NCI-H2171 treated with DMSO at 0.1 percent for 48 hours (cell line): ENCODE data around the gene PTDSS2.
"Not testable (repeated sequence)": the region's sequence is repeated elsewhere in the genome, so short reads cannot be mapped to it uniquely, and the experiment has no call there.

Experiments
- DNase-seq: peaks from one replicate; lab custom pipeline; 2025; lab: John Stamatoyannopoulos, UW

The PTDSS2 gene

DNA sequence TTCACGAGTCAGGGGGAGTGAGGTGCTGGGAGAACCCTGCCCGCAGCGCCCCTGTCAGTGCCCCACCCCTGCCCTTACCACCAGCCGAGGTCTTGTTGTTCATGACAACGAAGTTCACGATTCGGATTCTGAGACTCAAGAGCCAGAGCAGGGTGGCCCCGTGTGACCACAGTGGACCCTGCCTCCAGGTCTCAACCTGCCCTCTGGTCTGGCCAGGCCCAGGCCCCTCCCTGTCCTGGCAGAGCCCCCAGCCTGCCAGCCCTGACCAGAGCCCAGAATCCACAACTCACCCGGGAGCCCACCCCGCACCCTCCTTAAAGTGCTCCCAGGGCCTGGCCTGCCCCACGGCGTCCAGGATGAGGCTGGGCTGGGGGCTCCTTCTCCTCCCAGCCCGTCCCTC is 18.2 kb upstream of the PTDSS2 start:
- no peak for DNase-seq

GRCh38 chr11:432501-433100 is 17.5 kb upstream of the PTDSS2 start:
- no peak for DNase-seq

- no peak for DNase-seq
These were observed 17.0 kb upstream of the PTDSS2 start for GRCh38 chr11:433111-433510.

- DNase-seq: no peak
These were observed 16.4 kb upstream of the PTDSS2 start for GRCh38 chr11:433641-434040.

DNA sequence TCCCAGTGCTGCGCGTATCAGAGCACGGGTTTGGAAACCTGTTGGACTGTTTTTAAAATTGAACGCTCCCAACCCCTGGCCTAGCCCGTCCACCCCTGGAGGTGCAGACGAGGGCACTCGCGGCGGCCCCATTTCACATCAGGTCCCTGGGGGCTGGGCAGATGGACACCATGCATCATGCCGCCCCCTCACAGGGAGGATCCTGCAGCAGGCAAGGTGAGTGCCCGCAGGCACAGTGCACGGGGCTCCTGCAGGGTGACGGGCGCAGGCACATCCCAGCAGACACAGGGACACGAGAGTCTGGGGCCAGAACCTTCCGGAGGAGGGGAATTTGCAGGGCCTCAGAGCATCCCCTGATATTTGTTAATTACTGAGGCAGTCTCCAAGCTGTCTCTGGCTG is 15.6 kb upstream of the PTDSS2 start:
- DNase-seq: no peak

DNA sequence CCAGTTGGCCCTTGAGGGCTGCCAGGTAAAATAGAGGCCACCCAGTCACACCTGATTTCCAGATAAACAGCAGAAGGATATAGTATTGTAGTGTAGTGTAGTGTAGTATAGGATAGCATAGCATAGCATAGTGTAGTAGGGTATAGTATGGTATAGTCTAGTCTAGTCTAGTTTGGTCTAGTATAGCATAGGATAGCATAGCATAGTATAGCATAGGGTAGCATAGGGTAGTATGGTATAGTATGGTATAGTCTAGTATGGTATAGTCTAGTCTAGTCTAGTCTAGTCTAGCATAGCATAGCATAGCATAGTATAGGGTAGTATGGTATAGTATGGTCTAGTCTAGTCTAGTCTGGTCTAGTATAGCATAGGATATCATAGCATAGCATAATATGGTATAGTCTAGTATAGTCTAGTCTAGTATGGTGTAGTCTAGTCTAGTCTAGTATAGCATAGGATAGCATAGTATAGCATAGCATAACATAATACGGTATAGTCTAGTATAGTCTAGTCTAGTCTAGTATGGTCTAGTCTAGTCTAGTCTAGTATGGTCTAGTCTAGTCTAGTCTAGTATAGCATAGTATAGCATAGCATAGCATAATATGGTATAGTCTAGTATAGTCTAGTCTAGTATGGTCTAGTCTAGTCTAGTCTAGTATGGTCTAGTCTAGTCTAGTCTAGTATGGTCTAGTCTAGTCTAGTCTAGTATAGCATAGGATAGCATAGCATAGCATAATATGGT is 14.9 kb upstream of the PTDSS2 start:
- DNase-seq: not testable (repeated sequence)

- no peak for DNase-seq
These were observed 12.7 kb upstream of the PTDSS2 start for GRCh38 chr11:437228-437870.

DNA sequence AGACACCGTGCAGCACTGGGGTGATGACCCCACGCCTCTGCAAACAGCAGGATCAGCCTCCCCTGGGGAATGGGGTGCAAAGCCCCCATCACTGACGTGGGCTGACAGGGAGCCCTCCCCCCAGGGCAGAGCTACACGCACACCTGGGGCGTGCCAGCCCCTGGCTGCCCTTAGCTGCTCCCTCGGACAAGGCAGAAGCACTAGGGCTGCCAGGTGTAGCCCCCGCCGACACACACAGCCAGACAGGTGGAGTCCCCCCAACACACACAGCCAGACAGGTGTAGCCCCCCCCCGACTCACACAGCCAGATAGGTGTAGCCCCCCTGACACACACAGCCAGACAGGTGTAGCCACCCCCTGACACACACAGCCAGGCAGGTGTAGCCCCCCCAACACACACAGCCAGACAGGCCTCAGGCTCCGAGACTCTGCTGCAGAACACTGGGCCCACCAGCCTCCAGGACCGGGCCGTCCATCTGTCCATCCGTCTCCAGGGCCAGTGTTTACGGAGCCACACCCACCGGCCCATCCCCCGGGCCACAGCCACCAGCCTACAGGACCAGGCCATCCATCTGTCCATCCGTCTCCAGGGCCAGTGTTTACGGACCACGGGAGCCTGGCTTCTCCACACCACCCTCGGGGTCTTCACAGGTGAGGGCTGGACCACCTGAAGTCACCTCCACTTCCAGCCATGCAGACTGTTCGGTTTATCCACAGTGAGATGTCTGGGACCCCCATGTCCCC is 11.8 kb upstream of the PTDSS2 start:
- DNase-seq: no peak

GRCh38 chr11:439315-440064 is 10.6 kb upstream of the PTDSS2 start:
- DNase-seq: no peak

DNA sequence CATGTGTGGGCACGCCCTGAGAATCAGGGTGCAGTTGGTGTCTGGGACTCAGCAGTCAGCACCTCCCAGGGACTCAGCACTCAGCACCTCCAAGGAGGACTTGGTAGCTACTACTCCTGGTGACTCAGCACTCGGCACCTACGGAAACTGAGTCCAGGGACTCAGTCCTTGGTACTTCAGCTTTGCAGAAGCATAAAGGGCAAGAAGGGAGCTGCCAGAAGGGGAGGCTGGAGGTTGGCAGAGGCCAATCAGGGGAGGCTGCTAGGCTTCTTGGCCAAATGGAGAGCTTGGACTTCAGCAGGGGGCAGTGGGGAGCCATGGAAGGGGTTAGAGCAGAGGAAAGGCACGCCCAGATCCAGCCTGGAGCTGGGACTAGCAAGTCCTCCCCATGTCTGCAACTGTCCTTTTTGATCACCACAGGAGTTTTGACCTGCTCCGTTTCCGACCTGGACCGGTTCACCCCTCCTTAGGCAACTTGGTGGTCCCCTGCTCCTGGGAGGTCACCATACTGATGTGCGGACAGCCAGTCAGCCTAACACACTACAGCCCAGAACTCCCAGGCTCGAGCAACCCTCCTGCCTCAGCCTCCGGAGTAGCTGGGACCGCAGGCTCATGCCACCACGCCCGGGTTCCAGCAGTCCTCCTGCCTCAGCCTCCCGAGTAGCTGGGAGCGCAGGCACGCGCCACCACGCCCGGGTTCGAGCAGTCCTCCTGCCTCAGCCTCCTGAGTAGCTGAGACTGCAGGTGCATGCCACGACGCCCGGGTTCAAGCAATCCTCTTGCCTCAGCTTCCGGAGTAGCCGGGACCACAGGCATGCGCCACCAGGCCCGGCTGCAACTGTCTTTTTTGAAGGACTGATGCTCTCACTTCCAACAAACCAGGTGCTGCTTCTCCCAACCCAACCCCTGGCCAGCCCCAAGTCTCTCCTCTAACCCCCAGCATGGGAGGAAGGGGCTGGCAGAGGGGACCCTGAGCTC is 9.7 kb upstream of the PTDSS2 start:
- no peak for DNase-seq

DNA sequence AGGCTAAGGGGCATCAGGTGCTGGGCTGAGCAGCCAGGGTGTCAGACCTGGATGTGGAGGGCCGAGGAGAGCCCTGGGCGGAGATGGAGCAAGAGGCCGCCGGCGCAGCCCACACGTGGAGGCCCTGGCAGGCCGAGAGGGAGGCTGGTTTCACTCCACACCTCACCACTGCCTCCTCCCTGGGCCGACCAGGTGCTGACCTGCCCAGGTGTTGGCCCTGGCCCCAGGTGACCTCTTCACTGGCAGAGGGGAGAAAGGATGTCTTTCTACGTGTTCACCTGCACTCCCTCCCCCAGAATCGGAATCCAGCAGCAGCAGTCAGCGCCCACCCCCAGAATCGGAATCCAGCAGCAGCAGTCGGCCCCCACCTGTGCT is 9.0 kb upstream of the PTDSS2 start:
- no peak for DNase-seq

GRCh38 chr11:441418-442274 is 8.4 kb upstream of the PTDSS2 start, which contains the start of gene ANO9:
Gene ANO9, minus strand, starts transcription at chr11:442011. Its CDS starts 85 bp downstream, at chr11:441926.
- DNase-seq: peak; percentile 43

GRCh38 chr11:442611-443081 is 7.4 kb upstream of the PTDSS2 start:
- no peak for DNase-seq

DNA sequence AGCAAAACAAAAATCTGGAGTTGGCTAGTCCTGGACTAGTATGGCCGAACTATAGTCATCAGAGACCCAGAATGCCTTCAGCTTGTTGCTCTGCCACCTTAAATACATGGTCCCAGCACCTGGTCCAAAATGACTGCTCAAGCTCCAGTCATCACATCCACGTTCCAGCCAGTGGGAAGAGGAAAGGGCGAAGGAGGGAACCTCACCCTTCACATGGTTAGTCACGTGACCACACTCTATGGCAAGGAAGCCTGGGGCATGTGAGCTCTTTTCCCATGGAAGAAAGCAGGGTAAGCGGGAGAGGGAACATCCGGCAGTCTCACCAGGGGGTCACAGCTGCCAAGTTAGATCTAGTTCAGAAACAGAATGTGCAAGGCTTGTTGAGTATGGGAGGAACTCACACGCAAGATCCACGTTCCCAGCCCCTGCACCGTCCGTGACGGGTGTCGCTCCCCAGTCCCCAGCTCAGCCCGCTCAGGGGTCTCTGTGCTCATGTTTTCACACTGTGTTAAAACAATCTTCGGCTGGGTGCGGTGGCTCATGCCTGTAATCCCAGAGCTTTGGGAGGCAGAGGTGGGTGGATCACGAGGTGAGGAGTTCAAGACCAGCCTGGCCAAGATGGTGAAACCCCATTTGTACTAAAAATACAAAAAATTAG is 6.4 kb upstream of the PTDSS2 start:
- DNase-seq: peak; percentile 89

DNA sequence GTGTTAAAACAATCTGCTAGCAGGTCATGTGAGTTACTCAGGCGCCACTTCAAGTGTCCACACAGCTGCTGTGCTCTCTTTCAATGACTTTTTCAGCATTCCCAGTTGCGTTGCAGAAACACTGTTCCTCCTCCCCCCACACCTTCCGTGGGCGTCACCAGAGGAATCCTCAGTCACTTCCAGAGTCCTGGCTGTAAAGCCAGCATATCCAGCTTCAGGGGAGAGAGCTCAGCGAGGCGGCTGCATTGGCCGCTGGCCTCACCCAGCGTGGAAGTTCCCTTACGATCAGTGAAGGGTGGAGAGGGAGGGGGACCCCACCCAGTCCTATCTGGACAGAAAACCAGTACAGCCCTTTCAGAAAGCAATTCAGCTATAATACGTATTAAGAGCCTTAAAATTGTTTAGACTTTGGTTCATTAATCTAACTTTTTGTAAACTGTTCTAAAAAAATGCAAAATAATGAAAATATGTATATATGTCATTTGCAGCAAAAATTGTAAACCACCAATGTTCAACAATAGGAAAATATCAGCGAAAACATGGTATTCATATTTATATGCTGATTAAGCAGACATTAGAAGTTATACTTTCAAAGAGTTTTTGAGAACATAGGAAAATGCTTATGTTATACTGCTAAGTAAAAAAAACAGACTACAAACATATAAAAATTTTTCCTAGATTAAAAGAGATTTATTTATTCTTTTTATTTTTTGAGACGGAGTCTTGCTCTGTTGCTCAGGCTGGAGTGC is 5.5 kb upstream of the PTDSS2 start:
- DNase-seq: peak; percentile 54

DNA sequence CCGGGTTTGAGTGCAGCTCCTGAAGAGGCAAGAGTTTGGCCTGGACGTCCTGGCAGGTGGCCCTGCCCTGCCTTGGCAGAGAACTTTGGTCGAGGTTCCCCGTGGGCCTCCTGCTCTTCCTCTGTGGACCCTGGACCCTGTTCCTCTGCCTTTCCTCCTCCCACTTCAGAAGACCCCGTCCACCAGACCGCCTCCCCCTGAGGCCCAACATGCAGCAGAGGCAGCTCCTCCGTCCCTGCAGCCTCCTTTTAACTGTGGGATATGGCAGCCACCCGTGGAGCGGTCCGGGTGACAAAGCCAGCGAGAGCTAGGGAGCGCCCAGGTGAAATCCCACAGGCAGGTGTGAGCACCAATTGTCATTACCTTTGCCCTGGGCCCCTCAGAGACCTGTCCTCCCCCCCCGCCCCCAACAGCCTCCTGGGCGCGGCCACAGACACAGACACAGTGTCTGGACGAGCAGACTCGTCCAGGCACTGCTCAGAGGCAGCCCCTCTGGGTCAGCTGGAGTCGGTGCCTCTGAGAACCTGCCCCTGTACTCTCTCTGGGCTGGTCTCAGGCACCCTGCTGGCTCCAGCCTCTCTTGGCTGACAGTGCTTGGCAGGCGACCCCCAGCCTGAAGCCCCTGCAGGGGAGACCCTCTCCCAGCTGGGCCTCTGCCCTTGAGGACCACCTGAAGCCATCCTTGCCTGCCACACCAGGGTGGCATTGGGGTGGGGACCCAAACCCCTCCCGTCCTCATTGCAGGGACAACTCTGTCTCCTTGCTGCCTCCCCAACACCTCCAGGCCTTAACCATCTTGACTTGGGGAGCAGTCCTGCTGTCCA is 4.1 kb upstream of the PTDSS2 start:
- no peak for DNase-seq

DNA sequence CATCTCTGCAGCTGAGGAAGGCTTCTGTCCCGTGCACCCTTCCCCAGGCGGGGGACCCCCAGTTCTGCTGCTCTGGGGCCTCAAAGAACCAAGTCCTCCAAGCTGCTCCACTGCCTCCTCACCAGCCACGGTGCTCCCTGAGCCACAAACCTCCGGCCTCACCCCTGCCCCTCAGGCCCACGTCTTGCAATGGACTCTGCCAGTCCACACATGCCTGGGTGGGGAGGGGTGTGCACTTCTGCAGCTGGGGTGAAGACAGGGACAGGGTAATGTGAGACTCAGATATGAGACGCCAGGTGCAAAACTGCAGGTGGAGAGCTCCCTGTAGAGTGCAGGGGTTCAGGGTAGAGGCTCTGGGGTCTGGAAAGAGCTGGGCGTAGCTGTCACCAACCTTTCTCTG is 3.2 kb upstream of the PTDSS2 start:
- DNase-seq: peak; percentile 75
